GM19438 (cell line): ENCODE measurements around the gene TPM2.
"Not testable (repeated sequence)": the region's sequence is repeated elsewhere in the genome, so short reads cannot be mapped to it uniquely, and the experiment has no call there.

Experiments
- ATAC-seq: cut with Tn5 transposase; IDR thresholded peaks from one replicate; pipeline ENCODE4 v1.9.1; 2021; ENCODE audit warnings: low read depth; ENCODE audit not compliant: unreplicated experiment

Gene TPM2

DNA sequence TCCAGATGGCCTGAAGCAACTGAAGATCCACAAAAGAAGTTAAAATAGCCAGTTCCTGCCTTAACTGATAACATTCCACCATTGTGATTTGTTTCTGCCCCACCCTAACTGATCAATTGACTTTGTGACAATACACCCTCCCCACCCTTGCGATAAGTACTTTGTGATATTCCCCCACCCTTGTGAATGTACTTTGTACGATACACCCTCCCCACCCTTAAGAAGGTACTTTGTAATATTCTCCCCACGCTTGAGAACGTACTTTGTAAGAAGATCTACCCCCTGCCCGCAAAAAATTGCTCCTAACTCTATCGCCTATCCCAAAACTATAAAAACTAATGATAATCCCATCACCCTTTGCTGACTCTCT is 52.9 kb downstream of the TPM2 start:
- not testable (repeated sequence) for ATAC-seq

DNA sequence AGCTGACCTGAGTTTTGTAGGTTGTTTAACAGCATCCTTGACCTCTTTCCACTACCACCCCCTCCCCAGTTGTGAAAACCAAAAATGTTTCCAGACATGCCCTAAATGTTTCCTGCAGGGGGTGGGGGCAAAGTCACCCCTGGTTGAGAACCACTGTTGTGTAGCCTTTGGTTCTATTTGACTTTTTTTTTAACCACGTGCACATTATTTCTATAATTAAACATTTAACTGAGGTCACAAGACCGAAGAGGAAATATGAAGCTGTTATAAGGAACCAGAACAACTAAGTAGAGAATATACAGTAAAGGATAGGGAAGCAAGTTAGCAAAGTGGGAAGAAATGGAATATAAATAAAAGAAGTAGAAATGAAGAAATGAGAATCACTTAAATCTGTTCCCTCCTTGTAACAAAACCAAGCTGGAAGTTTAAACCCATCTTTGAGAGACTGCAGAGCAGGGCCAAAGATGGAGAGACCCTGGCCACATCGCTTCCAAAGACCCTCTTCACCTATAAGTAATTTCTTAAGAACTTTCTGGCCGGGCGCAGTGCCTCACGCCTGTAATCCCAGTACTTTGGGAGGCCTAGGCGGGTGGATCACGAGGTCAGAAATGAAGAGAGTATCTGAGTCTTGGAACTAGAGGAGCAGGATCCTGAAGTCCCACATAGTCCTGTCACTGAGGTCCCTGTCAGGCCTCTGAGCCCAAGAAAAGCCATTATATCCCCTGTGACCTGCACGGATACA is 53.4 kb downstream of the TPM2 start:
- no peak for ATAC-seq

DNA sequence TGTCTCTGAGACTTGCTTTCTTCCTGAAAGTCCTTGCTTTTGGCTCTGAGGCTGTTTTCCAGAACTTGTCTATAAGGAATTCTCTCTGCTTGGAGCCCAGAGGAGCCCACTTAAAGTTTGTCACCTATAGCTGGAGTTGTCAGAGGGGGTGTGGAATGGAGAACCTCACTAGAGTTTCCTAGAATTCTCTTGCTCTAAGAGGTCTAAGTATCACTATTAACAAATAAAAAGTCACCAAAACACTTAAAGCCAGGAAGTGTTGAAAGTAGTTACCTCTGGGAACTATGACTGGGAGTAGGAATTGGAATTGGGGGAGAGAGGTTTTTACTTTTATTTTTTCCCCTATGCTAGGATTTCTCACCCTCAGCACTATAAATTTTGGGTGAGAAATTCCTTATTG is 54.0 kb downstream of the TPM2 start:
- ATAC-seq, result no peak
